Endothelial cell (in vitro differentiated cells): Measurements from ENCODE around the gene SEC23B. TPM values are rescaled to one million over a fixed set of nuclear protein-coding genes. Genes with fewer than 3 reads are reported as not detected.

ENCODE experiments used
- DNase-seq: peaks from one replicate; pipeline ENCODE4 v3.0.0; 2021; ENCODE audit warnings: low spot score
- H3K27ac Mint-ChIP-seq: one replicate; pipeline ENCODE4 v1.8.0; 2021; ENCODE audit warnings: mixed read lengths, inconsistent platforms; ENCODE audit not compliant: unreplicated experiment
- H3K27me3 Mint-ChIP-seq: one replicate; pipeline ENCODE4 v1.8.0; 2021; ENCODE audit warnings: mild to moderate bottlenecking, moderate library complexity, mixed read lengths, inconsistent platforms; ENCODE audit not compliant: unreplicated experiment
- H3K36me3 Mint-ChIP-seq: one replicate; pipeline ENCODE4 v1.8.0; 2021; ENCODE audit warnings: mild to moderate bottlenecking, low read depth, mixed read lengths, inconsistent platforms; ENCODE audit not compliant: unreplicated experiment
- H3K4me1 Mint-ChIP-seq: one replicate; pipeline ENCODE4 v1.8.0; 2021; ENCODE audit warnings: mild to moderate bottlenecking, mixed read lengths, inconsistent platforms; ENCODE audit not compliant: unreplicated experiment
- H3K4me3 Mint-ChIP-seq: one replicate; pipeline ENCODE4 v1.8.0; 2021; ENCODE audit warnings: mild to moderate bottlenecking, mixed read lengths, inconsistent platforms; ENCODE audit not compliant: unreplicated experiment
- H3K9me3 Mint-ChIP-seq: one replicate; pipeline ENCODE4 v1.8.0; 2021; ENCODE audit warnings: mixed read lengths, inconsistent platforms; ENCODE audit not compliant: unreplicated experiment
- long read RNA-seq: library from polyadenylated mRNA; unstranded; transcript quantifications from one replicate; pipeline ENCODE4 v2.0.0, GENCODE V29; 2020; ENCODE audit not compliant: unreplicated experiment
- total RNA-seq: library from RNA; stranded (reverse); fragmentation: NEBNext Ultra II Directional; extraction: Animal tissue kit (Norgen Biotek cat#: 25700); gene quantifications from one replicate; pipeline ENCODE4 v1.2.1, GENCODE V29; 2021; ENCODE audit not compliant: unreplicated experiment
- TF ChIP-seq, protein P1 (sequence below): fragments of 200-600 bp; sonication (generic); IDR thresholded peaks from one replicate; pipeline ENCODE4 v1.5.0; 2021; ENCODE audit warnings: antibody characterized with exemption; ENCODE audit not compliant: unreplicated experiment

The SEC23B gene
- 33.7 TPM for total RNA-seq
- long read RNA-seq, transcript SEC23B-202 (20 exons, 3,464 nt), result major isoform, 14 of 32 reads
- long read RNA-seq, transcript SEC23B-204 (20 exons, 3,484 nt), result minor isoform, 13 of 32 reads
- long read RNA-seq, partial matches to known transcripts, result 3 of 32 reads
- long read RNA-seq, other reads (novel, unspliced or antisense), result 1 of 32 reads

DNA sequence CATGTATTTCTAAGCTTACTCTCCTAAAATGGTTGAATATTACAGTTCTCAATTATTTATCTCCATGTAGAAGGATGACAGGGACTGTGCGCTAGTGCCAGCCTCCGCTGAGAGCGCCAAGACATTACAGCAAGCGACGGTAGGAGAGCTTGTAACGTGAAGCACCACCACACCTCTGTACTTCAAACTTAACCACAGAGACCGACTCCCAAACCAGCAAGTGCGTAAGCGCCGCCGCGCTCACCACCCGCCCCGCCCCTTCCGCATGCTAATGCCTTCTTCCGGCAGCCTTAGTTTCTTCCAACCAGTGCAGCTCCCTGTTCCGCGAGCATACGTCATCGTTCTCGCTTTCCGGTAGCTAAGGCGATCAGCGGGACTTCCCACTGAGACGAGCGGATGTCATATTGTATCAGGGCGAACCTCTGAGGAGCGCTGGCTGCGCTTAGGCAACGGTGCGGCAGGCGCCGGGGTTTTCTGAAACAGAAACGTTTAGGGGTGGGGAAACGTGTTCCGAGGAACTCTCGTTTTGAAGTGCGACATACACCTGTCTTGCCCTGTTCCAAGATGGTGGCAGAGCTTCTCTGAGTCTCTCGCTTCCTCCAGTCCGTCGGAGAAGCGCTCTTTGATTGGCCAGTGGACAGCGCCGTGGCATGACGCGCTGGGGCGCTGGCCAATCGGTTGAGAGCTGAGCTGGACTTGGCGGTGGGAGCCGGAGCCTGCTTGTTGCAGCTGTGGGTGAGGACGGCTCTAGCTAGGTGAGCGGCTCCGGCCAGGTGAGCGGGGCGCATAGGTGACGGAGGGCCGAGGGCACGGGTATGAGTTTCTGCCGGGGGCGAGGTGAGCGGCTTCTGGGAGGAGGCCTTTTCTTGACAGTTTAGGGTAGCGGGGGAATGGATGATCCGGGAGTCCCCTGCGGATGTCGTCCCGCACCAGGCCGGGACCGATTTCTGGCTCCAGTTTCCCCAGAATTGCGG is at the start of gene SEC23B:
TSS of gene SEC23B (plus strand) at position 723 of the 974 bp plus-strand sequence. CDS start 2,896 bp downstream, outside the sequence.
- Mint-ChIP-seq H3K27ac (peak within 1 kb of the TSS; percentile 100), H3K9me3 (no peaks in the 10 kb centered on the region), H3K36me3 (peaks cover 10% of the 10 kb centered on the region), H3K27me3 (peaks cover 2% of the 10 kb centered on the region), H3K4me3 (peak within 1 kb of the TSS; percentile 100), H3K4me1 (peaks cover 14% of the 10 kb centered on the region)
- TF ChIP-seq, protein P1, sequence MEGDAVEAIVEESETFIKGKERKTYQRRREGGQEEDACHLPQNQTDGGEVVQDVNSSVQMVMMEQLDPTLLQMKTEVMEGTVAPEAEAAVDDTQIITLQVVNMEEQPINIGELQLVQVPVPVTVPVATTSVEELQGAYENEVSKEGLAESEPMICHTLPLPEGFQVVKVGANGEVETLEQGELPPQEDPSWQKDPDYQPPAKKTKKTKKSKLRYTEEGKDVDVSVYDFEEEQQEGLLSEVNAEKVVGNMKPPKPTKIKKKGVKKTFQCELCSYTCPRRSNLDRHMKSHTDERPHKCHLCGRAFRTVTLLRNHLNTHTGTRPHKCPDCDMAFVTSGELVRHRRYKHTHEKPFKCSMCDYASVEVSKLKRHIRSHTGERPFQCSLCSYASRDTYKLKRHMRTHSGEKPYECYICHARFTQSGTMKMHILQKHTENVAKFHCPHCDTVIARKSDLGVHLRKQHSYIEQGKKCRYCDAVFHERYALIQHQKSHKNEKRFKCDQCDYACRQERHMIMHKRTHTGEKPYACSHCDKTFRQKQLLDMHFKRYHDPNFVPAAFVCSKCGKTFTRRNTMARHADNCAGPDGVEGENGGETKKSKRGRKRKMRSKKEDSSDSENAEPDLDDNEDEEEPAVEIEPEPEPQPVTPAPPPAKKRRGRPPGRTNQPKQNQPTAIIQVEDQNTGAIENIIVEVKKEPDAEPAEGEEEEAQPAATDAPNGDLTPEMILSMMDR, result no peak
- peak; percentile 90 for DNase-seq

DNA sequence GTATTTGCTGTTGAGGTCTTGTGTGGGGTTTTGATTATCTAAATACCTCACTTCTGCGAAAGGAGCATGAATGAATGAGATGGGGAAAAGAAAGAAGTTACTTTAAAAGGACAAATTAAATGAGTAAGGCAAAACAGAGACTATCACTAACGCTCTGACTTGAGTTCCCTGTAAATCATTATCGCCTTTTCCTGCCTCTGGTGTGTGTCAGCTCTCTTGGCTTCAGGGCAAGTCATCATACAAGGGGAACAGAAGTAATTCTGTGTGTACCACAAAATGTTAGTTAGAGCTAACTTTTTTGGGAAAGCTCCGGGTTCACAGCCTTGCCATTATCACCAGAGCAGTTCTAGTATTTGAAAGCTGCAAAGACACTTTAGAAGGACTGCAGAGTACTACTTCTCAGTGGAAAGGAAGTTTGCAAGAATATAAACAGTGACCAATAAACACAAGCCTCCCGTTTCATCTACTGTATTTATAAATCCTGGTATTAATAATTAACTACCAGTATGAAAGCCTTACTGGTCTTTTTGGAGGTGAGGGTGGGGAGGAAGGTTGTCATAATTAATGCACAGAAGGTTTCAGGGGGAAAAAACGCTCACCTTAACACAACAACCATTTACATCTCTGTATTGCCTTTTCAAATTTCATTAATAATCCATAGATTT is 42.1 kb upstream of the SEC23B start:
- no peaks in the 10 kb centered on the region for H3K9me3 Mint-ChIP-seq
- peak overlapping the region; percentile 97 for H3K4me3 Mint-ChIP-seq
- peaks cover 16% of the 10 kb centered on the region for H3K4me1 Mint-ChIP-seq
- H3K27ac Mint-ChIP-seq, result no peak overlapping the region
- TF ChIP-seq, protein P1, result no peak
- no peak for DNase-seq
- H3K36me3 Mint-ChIP-seq, result no peaks in the 10 kb centered on the region
- no peaks in the 10 kb centered on the region for H3K27me3 Mint-ChIP-seq

DNA sequence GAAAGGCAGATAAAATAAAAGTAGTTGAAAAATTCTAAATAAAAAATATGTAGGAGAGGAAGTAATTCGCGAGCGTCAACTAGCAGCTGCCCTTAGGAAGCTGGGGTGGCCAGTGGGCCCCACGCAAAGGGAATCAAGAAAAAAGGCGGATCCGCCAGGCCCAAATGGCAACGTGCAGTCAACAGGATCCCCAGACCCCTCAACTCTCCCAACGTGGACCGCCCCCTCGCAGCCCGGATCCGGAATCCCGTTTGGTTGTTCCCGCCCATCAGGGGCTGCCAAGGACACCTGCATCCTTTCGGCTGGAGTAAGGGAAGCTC is 41.2 kb upstream of the SEC23B start:
- TF ChIP-seq, protein P1, result no peak
- Mint-ChIP-seq H3K4me3 (peak overlapping the region; percentile 97), H3K36me3 (no peaks in the 10 kb centered on the region), H3K4me1 (peaks cover 16% of the 10 kb centered on the region), H3K27me3 (no peaks in the 10 kb centered on the region), H3K9me3 (no peaks in the 10 kb centered on the region), H3K27ac (peak overlapping the region; percentile 79)
- no peak for DNase-seq

DNA sequence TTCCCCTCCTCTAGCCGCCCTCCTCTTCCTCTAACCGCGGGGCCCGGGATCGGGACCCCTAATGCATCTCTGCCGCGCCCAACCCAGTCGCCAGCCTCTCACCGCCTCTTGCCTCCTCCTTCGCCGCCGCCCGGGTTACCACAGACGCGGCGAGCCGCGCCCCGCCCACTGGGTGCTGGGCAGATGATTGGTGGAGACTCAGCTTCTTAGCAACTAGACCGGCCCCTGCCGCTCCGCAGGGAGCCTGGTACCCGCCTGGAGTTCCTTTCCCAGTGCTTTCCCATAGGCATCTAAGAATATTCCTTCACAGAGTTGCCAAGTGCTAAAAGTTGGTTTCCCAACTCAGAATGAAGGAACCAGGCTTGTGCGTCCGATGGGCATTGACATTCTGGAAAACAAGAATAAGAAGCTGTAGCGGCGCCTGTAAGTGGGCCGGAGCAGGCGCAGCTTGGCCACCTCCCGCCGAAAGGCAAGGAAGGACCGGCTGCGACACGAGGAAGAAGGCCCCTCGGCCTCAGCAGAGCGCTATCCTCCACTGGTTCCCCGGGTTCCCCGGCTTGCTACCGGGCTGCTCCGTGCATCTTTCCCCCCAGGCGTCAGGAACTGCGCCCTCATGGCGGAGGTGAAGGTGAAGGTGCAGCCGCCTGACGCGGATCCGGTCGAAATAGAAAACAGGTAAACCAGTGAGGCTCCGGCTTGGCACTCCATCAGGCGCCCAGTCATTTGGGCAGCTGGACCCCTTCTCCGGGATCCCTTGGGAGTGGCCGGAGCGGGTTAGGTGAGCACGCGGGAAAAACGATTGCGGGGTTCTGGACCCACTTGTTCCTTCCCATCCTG is 40.6 kb upstream of the SEC23B start, which contains the start of the genes DZANK1 and POLR3F:
TSS of gene DZANK1 (minus strand) at position 137 of the 837 bp plus-strand sequence. CDS start 1,672 bp downstream, outside the sequence.
TSS of gene POLR3F (plus strand) at position 497 of the 837 bp plus-strand sequence. CDS start at position 614, 117 bp downstream.
- TF ChIP-seq, protein P1, result no peak
- no peaks in the 10 kb centered on the region for H3K27me3 Mint-ChIP-seq
- H3K4me3 Mint-ChIP-seq, result peak within 1 kb of the TSS; percentile 97
- DNase-seq, result peak; percentile 94
- H3K4me1 Mint-ChIP-seq, result peaks cover 16% of the 10 kb centered on the region
- H3K36me3 Mint-ChIP-seq, result no peaks in the 10 kb centered on the region
- H3K27ac Mint-ChIP-seq, result peak within 1 kb of the TSS; percentile 96
- no peaks in the 10 kb centered on the region for H3K9me3 Mint-ChIP-seq
